Esophagus squamous epithelium (tissue), 4 donors: ENCODE measurements around the gene CCER1.

Source experiments
- POLR2A ChIP-seq, 4 donors: fragments of 450-650 bp; IDR thresholded peaks; one replicate each; pipeline ENCODE4 v1.6.1; 2017; ENCODE audit warnings: antibody characterized with exemption in 4 of 4, mild to moderate bottlenecking in 4 of 4, moderate library complexity in 3 of 4
- TF ChIP-seq, protein P1 (sequence below), 6 experiments: fragments of 450-650 bp in 4 of 6; fragments of 200-600 bp in 2 of 6; sonication (generic) in 2 of 6; IDR thresholded peaks; one replicate each; pipeline ENCODE4 v1.5.1; 2016 to 2019; ENCODE audit warnings: antibody characterized with exemption in 6 of 6, mild to moderate bottlenecking in 4 of 6, moderate library complexity in 4 of 6

DNA sequence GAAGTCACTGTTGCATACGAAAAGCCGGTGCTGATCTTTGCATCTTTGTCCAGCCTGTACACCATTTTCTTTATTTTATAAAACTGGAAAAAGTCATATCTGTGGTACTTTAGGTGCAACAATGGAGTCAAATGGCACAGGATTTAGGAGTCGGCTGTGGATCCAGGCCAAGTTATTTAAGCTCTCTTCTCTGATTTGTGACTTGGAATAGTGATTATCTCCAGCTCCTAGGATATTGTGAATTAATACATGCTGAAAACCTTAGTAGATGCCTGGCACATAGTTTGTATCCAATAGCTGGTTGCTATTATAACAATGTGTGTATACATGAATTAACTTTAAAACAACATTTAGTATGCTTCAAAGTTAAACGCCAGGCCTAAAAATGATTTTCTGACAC, 6.2 kb upstream of the CCER1 start:
- TF ChIP-seq, protein P1, sequence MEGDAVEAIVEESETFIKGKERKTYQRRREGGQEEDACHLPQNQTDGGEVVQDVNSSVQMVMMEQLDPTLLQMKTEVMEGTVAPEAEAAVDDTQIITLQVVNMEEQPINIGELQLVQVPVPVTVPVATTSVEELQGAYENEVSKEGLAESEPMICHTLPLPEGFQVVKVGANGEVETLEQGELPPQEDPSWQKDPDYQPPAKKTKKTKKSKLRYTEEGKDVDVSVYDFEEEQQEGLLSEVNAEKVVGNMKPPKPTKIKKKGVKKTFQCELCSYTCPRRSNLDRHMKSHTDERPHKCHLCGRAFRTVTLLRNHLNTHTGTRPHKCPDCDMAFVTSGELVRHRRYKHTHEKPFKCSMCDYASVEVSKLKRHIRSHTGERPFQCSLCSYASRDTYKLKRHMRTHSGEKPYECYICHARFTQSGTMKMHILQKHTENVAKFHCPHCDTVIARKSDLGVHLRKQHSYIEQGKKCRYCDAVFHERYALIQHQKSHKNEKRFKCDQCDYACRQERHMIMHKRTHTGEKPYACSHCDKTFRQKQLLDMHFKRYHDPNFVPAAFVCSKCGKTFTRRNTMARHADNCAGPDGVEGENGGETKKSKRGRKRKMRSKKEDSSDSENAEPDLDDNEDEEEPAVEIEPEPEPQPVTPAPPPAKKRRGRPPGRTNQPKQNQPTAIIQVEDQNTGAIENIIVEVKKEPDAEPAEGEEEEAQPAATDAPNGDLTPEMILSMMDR (IDR thresholded peaks at IDR 0.05): no peak
- no peak for TF ChIP-seq POLR2A (IDR thresholded peaks at IDR 0.05)
